HG03064 (cell line): ENCODE measurements around the gene SACS.
A peak's percentile ranks its signal among the peaks of the same experiment; 100 is the strongest.

ENCODE experiments used
- ATAC-seq: cut with Tn5 transposase; IDR thresholded peaks from one replicate; pipeline ENCODE4 v1.9.1; 2021; ENCODE audit warnings: low read depth; ENCODE audit not compliant: unreplicated experiment

The SACS gene, protein sequence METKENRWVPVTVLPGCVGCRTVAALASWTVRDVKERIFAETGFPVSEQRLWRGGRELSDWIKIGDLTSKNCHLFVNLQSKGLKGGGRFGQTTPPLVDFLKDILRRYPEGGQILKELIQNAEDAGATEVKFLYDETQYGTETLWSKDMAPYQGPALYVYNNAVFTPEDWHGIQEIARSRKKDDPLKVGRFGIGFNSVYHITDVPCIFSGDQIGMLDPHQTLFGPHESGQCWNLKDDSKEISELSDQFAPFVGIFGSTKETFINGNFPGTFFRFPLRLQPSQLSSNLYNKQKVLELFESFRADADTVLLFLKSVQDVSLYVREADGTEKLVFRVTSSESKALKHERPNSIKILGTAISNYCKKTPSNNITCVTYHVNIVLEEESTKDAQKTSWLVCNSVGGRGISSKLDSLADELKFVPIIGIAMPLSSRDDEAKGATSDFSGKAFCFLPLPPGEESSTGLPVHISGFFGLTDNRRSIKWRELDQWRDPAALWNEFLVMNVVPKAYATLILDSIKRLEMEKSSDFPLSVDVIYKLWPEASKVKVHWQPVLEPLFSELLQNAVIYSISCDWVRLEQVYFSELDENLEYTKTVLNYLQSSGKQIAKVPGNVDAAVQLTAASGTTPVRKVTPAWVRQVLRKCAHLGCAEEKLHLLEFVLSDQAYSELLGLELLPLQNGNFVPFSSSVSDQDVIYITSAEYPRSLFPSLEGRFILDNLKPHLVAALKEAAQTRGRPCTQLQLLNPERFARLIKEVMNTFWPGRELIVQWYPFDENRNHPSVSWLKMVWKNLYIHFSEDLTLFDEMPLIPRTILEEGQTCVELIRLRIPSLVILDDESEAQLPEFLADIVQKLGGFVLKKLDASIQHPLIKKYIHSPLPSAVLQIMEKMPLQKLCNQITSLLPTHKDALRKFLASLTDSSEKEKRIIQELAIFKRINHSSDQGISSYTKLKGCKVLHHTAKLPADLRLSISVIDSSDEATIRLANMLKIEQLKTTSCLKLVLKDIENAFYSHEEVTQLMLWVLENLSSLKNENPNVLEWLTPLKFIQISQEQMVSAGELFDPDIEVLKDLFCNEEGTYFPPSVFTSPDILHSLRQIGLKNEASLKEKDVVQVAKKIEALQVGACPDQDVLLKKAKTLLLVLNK (N-terminal part only)

DNA sequence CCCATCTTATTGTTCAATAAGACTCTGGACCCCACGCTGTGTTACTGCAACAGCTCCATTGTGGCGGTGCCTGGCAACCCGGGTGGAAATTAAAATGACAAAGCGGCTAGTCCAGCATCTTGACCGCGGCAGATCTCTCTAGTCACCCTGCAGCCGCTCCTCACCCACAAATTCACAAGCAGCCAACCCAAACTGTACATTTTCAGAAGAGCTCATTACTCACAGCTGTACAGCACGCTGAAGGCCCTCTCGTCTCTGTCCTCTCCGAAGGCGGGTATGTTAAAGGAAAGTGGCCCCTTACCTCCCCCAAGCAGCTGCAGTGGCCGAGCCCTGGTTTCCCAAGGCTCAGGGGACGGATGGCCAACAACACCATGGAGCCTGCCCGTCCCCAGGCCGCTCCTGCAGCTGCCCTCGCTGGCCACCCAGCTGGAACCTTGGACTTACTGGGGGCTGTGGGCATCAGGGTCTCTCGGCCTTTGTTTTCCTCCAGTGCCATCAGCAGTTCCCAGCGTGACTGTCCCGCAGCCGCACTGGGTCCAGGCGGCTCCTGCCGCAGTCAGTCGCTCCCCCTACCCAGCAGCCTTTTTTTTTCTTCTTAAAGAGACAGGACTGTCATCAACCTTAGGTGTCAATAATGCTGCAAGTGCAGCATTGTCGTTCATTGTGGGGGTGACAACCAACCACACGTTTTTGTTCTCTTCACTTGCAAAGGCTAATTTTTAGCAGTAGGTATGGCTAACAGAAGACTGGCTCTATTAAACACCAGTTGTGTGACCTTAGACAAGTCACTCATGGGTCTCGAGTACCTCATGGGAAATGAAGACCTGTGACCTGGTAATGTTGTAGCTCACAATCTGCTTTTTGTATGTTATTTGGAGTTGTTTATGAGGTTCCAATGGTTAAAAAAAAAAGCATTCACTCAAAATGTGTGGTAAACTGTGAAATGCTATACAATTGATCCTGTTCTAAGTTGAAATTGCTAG is at the start of gene SACS:
Gene SACS (minus strand): TSS at position 532 of the 983 bp plus-strand sequence. CDS start 22,463 bp downstream, outside the sequence.
- ATAC-seq = no peak

DNA sequence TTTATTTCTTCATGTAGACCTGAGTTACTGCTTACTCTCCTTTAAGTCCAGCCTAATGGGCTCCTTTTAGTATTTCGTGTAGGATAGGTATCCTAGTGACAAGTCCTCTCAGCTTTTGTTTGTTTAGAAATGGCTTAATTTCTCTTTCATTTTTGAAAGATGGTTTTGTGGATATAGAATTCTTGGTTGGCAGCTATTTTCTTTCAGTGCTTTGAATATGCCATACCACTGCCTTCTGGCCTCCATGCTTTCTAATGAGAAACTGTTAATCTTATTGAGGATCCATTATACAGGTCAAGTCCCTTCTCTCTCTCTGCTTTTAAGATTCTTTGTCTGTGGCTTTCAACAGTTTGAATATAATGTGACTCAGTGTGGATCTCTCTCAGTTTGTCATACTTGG is 46.8 kb upstream of the SACS start:
- no peak for ATAC-seq

DNA sequence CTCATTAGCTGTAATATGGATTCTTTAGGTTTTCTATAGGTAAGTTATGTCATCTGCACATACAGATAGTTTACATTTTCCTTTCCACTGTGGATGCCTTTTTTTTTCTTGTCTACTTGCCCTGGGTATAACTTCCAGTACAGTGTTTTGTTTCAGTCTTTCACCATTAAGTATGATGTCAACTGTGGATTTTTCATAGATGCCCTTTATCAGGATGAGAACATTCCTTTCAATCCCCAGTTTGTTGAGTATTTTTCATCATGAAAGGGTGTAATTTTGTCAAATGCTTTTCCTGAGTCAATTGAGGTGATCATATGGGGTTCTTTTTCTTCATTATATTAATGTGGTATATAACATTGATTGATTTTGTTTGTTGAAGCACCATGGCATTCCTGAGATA is 43.6 kb upstream of the SACS start:
- ATAC-seq = no peak

DNA sequence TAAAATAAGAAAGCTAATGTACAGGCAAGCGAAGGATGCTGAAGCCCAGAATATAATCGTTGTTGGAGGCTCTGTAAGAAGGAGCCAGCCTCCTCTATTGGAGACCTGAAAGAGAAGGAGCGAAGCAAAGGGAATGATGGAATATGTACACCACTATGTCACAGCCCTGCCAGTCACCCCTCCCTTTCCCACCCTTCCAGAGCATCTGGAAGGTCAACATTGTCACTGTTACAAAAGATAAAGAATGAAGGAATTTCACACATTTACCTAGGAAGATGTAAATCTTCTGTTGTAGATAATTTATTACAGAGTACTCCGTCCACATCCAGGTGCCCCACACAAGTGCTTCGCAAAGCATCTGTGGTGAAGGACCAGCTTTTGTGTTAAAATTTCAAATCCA is 39.7 kb upstream of the SACS start:
- no peak for ATAC-seq

DNA sequence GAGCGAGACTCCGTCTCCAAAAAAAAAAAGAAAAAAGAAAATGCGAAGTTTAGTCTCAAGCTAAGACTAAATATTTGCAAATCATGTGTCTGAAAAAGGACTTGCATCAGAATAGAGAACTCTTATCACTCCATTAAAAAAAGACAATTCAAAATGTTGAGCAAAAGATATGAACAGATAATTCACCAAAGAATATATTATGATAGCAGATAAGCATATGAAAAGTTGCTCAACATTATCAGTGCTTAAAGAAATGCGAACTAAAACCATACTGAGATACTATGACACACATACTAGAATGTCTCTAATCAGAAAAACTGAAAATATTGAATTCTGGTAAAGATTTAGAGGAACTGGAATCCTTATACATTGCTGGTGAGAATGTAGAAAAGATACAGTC is 38.7 kb upstream of the SACS start:
- ATAC-seq = no peak

DNA sequence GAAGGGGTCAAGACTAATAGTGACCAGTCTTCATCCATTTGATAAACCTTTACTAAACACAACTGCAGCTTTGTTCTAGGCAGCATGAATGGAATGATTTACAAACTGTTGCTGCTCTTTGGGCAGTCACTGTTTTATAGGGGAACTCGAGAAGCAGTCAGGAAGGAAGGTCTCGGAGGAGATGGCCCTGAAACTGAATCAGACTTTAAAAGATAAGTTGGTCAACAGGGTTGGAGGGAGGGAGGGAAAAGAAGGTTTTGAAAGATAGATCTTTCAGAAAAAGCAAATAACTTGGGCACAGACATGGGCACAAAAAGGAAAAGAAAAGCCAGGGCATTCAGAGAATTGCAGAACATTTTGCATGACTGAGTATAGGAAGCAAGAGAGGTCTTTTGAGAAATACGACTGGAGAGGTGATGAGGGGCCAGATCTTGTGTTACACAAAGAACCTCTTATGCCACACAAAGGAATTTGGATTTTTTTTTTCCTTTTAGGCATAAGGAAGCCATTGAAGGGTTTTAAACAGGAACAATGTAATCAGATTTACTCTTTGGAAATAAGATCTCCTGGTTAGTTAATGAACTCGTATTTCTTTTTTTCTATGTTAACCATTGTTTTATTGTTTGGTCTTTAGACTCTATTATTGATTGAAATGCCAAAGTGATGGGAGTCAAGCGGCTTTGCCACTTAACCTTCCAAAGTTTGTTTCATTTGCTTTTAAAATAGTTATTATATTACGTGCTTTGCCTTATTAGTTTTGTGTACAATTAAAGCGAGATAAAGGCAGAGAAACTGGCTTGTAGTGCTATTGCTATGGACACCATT is 37.5 kb upstream of the SACS start:
- ATAC-seq = no peak

DNA sequence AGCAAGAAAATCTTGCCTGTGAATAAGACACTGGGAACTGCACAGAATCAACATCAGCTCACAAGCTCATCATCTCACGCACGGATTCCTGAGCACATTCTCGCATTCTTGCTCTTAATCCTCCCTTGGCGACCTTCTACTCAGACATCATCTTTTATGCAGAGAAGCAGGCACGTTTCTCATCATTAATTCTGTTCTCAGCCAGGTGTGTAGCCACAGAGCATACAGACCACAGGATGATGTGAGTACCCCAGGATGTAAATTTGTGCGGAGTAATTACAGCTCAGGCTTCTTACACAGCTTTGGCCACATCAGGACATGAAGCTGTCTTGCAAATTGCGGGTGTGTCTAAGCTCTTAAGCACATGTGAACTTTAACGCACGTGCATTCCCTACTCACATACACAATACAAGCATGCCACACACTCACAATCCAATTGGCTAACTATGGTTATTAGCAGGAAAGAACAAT is 36.5 kb upstream of the SACS start:
- no peak for ATAC-seq

DNA sequence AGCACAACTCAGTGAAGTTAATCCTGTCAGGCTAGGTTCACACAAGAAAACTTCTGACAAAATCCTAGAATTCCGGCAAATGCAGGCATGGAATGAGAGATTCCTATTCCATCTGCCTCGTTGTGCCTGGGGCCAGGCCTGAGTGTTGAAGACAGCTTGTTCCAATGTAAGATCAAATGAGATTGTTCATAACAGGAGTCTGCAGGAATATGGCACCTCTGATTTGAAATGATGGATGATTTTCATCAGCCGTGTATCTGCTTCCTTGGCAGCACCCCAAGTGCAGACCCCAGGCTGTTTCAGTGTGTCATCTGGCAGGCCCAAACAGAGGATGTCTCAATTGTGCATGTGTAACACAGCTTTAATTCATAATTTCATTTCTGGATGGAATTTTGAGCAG is 35.3 kb upstream of the SACS start:
- ATAC-seq = no peak

DNA sequence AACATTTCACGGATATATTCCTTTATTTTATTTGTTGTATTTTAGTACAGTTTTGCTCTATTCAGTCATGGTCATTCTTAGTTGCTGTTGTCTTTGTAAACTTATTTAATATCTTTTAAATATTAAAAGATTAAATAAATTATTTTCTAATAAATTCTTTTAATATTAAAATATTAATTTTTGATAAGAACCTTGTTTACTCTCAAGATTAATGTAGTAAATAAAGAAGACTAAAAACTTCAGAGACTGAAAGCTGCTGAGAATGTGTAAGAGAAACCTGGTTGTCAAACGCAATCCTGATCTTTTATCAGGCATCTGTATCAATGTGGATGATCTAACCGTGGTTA is 34.4 kb upstream of the SACS start:
- ATAC-seq = no peak

DNA sequence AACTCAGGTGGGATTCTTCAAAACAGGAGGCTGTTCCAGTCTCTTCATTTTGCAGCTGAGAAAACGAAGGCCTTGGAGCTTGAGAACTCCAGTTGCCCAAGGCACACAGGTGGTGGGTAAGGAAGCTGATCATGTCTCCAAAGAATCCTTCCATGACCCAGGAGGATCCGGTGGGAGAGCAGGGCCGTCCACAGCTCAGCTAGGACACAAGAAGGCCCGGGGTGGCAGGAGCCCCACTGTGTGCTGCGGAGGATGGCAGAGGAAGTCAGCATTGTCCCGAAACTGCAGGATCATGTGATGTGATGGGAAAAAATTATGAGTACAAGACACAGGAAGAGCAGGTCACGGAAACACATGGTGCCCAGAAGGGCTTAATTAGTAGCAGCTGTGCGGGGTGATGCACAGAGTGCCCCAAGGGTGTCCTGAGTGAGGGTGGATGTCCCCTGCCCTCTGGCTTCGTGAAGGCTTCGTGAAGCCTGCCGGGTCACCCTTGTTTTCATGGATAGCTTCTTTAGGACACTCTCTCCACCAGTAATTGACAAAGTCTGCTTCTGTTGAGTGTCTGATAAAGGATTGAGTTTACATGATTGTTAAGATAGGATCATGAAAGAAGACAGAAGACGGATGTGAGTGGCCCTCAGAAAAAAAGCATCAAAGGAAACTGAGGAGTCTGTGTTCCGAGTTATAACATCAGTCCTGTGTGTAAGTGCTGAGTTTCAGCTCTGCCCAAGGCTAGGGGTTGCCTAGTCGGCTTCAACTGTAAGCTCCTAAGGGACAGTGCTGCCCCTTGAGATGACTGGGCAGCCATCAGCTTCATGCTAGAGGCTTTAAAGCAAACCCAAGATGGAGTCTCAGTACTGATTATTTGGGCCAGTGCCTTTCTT is 33.8 kb upstream of the SACS start:
- ATAC-seq = no peak

DNA sequence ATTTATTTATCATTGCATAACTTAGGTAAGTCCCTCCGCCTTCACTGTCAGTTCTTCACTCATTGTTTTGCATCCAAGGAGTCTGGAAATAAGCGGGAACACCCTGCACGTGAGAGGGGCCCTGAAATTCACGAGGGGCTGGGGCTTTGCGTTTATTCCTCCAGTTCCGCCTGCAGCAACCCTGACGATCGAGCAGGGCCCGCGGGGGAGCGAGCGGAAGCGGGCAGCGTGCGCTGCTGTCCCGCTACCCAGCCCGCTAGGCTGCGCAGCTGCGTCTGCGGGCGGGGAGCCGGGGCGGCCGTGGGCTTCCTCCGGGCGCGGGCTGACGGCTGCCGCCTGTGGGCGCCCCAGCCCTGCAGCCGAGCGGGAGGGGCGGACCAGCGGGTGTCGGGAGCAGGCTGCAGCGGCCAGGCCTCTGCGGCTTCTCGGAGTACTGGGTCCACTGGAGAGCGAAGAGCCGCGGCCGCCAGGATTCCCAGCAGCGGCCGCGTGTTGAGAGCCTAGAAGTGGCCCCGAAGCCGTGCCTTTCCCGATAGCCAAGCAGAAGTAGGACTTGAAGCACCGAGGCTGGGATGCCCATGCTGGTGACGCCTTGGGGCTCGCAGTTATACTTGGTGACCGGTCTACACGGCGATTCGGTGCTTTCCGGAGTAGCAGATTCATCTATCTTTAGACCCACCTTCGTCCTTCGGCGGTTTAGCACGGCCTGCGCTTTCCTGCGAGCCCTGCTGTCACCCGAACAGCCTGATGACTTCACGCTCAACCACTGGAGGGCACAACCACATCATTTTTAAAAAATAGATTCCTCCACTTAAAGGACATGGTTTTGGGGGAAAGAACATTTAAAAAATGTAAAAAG is 32.9 kb upstream of the SACS start:
- ATAC-seq = peak; percentile 81

DNA sequence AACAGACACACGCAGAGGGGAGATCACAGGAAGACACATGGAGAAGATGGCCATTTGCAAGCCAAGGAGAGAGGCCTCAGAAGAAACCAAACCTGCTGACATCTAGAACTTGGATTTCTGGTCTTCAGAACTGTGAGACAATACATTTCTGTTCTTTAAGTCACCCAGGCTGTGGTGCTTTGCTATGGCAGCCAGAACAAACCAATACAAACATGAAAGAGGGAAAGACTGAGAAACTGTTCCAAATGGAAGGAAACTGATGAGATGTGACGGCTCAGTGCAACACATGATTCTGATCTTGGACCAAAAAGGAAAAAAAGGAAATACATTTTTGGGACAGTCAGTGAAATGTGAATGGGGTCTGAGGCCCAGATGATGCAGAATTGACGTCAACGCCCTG is 30.2 kb upstream of the SACS start:
- ATAC-seq = no peak

DNA sequence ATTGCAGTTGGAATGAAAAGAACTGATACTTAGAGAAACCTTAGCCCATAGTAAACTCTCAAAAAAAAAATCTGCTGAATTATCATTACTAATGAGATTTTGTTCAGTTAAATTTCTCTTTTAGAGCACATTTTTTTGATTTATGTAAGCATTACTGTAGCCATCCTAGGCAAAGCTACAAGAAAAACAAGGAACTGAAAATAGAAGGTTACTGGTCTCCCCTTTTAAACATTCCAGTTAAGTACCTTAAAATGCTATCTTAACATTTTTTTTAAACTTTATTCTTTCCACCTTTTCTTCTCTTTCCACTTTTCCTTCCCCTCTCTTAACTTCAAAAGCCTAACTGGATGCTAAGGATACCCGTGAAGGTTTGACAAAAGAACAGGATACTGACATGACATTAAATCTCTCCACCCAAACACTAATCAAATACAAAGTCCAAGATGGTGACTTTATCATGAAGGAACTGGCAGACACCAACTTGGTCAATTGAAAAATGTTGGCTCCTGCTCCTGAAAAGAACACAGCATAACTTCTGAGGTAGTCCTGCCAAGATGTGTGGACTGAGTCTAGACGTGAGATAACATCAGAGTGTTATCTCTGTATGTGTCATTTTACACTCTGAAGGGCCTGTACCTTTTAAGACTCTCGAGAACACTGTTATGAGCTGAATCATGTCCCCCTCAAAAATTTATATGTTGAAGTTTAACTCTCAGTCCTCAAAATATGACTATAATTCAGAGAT is 29.5 kb upstream of the SACS start:
- ATAC-seq = no peak

DNA sequence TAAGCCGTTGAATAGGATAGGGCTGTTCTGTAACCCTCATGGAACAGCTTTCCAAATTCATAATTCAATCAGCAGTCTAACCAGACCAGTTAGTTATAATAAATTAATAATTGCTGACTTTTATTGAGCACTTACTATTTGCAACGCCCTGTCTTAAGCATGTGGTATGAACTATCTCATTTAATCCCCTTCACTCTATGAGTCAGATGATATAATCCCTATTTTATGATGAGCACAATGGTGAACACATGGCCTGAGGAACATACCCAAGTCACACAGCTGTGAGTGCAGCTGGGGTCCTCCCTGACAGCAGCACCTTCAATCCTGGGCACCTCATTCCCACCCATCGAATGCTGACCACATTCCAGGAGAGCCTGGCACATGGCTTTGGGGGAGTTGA is 28.0 kb upstream of the SACS start:
- no peak for ATAC-seq

DNA sequence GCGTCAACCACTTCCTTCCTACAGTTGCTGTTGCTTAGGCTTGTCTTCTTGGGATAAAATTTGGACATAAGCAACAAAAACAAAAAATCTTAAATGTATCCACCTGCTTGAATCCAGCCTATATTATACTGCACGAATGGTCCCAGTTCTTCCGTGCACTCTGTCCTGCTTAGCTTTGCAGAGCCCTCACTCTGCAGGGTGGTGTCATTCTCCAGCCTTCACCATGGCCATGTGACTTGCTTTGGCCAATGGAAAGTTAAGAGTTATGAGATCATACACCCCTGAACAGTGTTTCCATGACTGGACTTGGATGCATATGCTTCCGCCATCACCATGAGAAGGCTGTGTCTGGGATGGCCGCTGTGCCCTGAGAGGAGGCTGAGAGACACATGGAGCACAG is 27.4 kb upstream of the SACS start:
- no peak for ATAC-seq

DNA sequence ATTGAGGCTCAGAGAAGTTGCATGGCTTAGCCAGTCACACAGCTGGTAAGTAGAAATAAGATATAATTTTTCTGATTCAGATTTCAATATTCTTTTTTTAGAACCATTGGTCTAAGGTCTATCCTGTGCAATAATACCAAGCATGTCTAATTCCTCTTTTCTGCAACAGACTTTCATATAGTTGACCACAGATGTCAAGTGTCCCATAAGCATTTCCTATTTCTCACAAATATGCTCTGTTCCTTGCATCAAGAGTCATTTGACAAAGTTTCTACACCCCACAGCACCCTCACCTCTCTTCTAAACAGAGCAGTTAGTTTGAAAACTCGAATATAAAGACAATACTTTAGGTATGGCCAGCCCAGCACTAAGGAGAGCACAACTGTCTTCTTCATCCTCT is 26.8 kb upstream of the SACS start:
- ATAC-seq = peak; percentile 94

DNA sequence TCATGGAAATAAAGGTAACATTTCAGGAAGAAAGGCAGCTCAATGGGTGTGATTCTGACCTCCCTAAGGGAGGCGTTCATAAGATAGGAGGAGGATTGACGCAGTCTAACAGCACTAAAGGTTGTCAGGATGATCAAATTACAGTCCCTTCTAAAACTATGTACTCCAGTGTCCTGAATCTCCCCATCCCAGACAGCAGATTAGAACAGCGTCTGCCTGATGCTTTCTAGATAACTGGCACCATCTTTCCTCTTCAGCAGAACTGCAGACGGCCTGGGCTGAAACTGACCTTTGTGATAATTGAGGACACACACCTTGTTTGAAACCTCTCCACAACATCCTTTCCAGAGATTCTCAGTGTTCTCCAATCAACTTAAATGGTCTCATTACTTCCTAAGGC is 25.5 kb upstream of the SACS start:
- no peak for ATAC-seq
